Ishikawa (cell line): ENCODE results near the gene CLEC14A.

Experiments used
- CEBPB ChIP-seq: IDR thresholded peaks from 2 replicates; pipeline ENCODE4 v1.6.1; 2012
- CREB1 ChIP-seq: IDR thresholded peaks from 2 replicates; pipeline ENCODE4 v1.6.1; 2012; ENCODE audit warnings: low read depth
- EGR1 ChIP-seq: IDR thresholded peaks from 2 replicates; pipeline ENCODE4 v1.6.1; 2012
- EP300 ChIP-seq: IDR thresholded peaks from 2 replicates; pipeline ENCODE4 v1.6.1; 2012; ENCODE audit warnings: borderline replicate concordance
- FOXM1 ChIP-seq: IDR thresholded peaks from 2 replicates; pipeline ENCODE4 v1.6.1; 2012; ENCODE audit warnings: low read depth, borderline replicate concordance
- NFIC ChIP-seq: IDR thresholded peaks from 2 replicates; pipeline ENCODE4 v1.6.1; 2012
- RAD21 ChIP-seq: IDR thresholded peaks from 2 replicates; pipeline ENCODE4 v1.6.1; 2012; ENCODE audit warnings: low read depth
- TAF1 ChIP-seq: IDR thresholded peaks from 2 replicates; pipeline ENCODE4 v1.6.1; 2012; ENCODE audit warnings: low read depth, mild to moderate bottlenecking
- TCF12 ChIP-seq: IDR thresholded peaks from 2 replicates; pipeline ENCODE4 v1.6.1; 2012; ENCODE audit warnings: low read depth
- TEAD4 ChIP-seq: IDR thresholded peaks from 2 replicates; pipeline ENCODE4 v1.6.1; 2012
- YY1 ChIP-seq: IDR thresholded peaks from 2 replicates; pipeline ENCODE4 v1.6.1; 2012; ENCODE audit warnings: low read depth
- ZBTB7A ChIP-seq: IDR thresholded peaks from 2 replicates; pipeline ENCODE4 v1.6.1; 2012; ENCODE audit warnings: low read depth
- TF ChIP-seq, protein P1 (sequence below): IDR thresholded peaks from 2 replicates; pipeline ENCODE4 v1.6.1; 2012
- TF ChIP-seq, protein P2 (sequence below): IDR thresholded peaks from 2 replicates; pipeline ENCODE4 v1.6.1; 2012
- TF ChIP-seq, protein P3 (sequence below): IDR thresholded peaks from 2 replicates; pipeline ENCODE4 v1.6.1; 2012; ENCODE audit warnings: low read depth, mild to moderate bottlenecking

The CLEC14A gene

DNA sequence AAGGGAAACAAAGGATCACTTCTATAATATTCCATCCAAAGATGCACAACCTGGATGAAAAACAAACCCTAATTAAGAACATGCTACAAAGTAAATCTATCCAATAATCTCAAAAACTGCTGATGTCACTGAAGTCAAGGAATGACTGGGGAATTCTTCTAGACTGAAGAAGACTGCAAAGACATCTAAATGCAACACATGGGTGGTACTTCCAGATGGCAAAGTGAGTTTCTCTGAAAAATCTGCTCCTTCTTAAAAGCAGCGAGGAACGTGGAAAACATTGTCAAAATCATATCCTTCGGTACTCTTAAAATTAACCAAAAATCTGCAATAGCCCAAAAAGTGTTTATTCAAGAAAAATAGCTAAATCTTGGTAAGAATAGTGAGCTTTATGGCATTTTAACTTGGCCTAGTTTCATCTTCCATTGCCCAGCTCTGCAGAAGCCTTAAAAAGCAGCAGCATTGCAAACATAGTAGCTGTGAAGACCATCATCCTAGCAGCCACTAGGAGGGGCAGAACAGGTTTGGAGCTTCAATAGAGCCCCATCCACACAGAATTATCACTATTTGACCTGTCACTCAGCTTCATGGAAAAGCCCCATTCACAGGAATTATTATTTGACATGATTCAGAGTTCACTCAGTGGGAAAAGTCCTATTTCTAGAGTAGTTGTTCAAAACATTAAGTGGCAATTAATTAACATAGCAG, 7.4 kb downstream of the CLEC14A start:
- TF ChIP-seq, protein P1, sequence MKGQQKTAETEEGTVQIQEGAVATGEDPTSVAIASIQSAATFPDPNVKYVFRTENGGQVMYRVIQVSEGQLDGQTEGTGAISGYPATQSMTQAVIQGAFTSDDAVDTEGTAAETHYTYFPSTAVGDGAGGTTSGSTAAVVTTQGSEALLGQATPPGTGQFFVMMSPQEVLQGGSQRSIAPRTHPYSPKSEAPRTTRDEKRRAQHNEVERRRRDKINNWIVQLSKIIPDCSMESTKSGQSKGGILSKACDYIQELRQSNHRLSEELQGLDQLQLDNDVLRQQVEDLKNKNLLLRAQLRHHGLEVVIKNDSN, result no peak
- TF ChIP-seq, protein P2, sequence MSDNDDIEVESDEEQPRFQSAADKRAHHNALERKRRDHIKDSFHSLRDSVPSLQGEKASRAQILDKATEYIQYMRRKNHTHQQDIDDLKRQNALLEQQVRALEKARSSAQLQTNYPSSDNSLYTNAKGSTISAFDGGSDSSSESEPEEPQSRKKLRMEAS, result no peak
- TF ChIP-seq FOXM1, result no peak
- no peak for TF ChIP-seq ZBTB7A
- no peak for TF ChIP-seq EGR1
- no peak for TF ChIP-seq NFIC
- TF ChIP-seq CEBPB, result no peak
- no peak for TF ChIP-seq YY1

DNA sequence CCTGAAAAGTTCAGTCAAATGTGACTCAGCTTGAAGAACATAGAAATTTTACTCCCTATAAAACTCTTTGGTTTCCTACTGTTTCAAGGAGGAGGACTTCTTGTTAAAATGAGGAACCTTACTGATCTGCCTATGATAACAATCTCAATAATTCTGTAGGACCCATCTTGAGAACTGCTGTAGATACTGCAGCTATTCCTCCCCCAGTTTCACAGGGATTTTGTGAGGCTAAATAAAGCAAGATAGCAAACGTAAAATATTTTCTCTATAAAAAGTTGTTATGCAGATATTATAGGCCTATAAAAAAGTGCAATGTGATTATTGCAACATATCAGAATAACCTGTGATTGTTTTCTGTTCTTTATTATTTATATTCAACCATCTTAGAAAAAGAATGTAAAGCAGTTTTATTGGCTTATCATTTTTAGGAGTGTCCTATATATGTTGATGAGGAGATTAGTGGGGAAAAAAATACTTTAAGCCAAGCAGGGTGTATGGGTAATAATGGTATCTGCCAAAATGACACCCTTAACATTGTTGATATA, 12.1 kb downstream of the CLEC14A start:
- TF ChIP-seq YY1 (no peak), NFIC (no peak), CREB1 (no peak), TAF1 (no peak), EP300 (no peak), TEAD4 (no peak), TCF12 (no peak), FOXM1 (no peak), RAD21 (no peak), EGR1 (no peak)

DNA sequence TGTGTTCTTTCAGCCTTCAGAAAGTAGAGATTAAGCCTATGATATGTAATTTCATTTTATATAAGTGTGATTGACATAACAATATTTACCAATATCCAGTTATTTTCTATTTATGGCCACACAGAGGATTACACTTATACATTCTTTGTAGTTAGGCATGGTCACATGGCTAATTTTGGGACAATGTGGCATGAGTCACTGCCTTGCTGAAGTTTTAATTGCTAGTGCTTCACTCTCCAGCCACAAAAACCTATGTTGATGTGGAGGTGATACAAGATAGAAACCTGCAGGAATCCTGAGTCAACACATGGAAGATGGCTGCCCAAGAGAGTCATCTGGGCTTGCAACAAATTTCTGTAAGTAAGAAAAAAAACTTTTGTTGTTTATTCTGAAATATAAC, 17.0 kb downstream of the CLEC14A start:
- TF ChIP-seq CREB1 (no peak), FOXM1 (no peak), RAD21 (no peak), EGR1 (no peak), EP300 (no peak), TCF12 (no peak), ZBTB7A (no peak), TEAD4 (no peak), CEBPB (no peak), TAF1 (no peak), YY1 (no peak), NFIC (no peak)
- TF ChIP-seq, protein P2, result no peak
- TF ChIP-seq, protein P1, result no peak
- TF ChIP-seq, protein P3, sequence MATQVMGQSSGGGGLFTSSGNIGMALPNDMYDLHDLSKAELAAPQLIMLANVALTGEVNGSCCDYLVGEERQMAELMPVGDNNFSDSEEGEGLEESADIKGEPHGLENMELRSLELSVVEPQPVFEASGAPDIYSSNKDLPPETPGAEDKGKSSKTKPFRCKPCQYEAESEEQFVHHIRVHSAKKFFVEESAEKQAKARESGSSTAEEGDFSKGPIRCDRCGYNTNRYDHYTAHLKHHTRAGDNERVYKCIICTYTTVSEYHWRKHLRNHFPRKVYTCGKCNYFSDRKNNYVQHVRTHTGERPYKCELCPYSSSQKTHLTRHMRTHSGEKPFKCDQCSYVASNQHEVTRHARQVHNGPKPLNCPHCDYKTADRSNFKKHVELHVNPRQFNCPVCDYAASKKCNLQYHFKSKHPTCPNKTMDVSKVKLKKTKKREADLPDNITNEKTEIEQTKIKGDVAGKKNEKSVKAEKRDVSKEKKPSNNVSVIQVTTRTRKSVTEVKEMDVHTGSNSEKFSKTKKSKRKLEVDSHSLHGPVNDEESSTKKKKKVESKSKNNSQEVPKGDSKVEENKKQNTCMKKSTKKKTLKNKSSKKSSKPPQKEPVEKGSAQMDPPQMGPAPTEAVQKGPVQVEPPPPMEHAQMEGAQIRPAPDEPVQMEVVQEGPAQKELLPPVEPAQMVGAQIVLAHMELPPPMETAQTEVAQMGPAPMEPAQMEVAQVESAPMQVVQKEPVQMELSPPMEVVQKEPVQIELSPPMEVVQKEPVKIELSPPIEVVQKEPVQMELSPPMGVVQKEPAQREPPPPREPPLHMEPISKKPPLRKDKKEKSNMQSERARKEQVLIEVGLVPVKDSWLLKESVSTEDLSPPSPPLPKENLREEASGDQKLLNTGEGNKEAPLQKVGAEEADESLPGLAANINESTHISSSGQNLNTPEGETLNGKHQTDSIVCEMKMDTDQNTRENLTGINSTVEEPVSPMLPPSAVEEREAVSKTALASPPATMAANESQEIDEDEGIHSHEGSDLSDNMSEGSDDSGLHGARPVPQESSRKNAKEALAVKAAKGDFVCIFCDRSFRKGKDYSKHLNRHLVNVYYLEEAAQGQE, result no peak

DNA sequence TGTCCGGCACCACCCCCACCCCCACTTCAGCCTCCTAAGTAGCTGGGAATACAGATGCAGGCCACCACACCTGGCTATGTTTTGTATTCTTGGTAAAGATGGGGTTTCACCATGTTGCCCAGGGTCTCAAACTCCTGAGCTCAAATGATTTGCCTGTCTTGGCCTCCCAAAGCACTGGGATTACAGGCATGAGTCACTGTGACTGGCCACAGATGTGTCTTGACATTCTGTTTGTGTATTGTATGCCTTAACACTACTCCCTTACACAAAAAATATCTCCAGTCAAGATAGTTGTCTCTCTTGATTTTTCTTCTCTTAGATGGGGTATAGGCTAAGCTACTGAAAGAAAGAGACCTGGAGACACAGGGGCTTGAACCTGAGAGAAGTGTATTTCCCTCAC, 17.6 kb downstream of the CLEC14A start:
- TF ChIP-seq ZBTB7A (no peak), FOXM1 (no peak), NFIC (no peak), EGR1 (no peak), TCF12 (no peak), RAD21 (no peak), EP300 (no peak), CREB1 (no peak), CEBPB (no peak), TEAD4 (no peak), YY1 (no peak)
- TF ChIP-seq, protein P3, result no peak
- TF ChIP-seq, protein P2, result no peak

DNA sequence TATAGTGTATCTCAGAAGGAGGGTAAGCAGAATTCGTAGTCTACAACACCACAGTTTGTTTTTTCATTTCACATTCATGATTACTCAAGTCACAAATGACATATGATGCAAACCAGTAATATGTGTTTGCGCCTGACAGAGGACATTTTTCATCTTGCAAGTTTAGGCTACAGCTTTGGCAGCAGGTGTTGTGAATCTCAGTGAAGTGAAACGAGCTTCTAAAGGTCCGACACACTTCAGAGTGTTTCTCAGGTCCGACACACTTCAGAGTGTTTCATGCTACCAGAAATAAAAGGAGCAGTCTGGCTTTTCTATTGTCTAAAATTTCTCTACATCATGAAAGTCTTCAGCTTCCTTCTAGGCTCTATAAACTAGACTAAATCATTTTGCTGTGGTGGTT, 22.7 kb downstream of the CLEC14A start:
- no peak for TF ChIP-seq YY1
- no peak for TF ChIP-seq EP300
- TF ChIP-seq TAF1, result no peak
- TF ChIP-seq, protein P2, result no peak
- TF ChIP-seq TEAD4, result no peak
- TF ChIP-seq NFIC, result no peak
- TF ChIP-seq FOXM1, result no peak
- no peak for TF ChIP-seq CREB1
- no peak for TF ChIP-seq CEBPB
- no peak for TF ChIP-seq TCF12
- TF ChIP-seq RAD21, result no peak
- TF ChIP-seq EGR1, result no peak
- TF ChIP-seq, protein P3, result no peak
- no peak for TF ChIP-seq ZBTB7A
- TF ChIP-seq, protein P1, result no peak
